Breast epithelium (tissue), 3 donors: ENCODE results near the gene NELL2.

ENCODE experiments used
- POLR2AphosphoS5 ChIP-seq, 3 donors: sonication (generic); formaldehyde crosslinking; IDR thresholded peaks; one replicate each; pipeline ENCODE4 v1.6.1; 2017; ENCODE audit warnings: antibody characterized with exemption in 3 of 3
- TF ChIP-seq, protein P1 (sequence below), 3 donors: fragments of 450-650 bp; IDR thresholded peaks; one replicate each; pipeline ENCODE4 v1.5.1; 2016 to 2017; ENCODE audit warnings: antibody characterized with exemption in 3 of 3, mild to moderate bottlenecking in 3 of 3, moderate library complexity in 3 of 3

DNA sequence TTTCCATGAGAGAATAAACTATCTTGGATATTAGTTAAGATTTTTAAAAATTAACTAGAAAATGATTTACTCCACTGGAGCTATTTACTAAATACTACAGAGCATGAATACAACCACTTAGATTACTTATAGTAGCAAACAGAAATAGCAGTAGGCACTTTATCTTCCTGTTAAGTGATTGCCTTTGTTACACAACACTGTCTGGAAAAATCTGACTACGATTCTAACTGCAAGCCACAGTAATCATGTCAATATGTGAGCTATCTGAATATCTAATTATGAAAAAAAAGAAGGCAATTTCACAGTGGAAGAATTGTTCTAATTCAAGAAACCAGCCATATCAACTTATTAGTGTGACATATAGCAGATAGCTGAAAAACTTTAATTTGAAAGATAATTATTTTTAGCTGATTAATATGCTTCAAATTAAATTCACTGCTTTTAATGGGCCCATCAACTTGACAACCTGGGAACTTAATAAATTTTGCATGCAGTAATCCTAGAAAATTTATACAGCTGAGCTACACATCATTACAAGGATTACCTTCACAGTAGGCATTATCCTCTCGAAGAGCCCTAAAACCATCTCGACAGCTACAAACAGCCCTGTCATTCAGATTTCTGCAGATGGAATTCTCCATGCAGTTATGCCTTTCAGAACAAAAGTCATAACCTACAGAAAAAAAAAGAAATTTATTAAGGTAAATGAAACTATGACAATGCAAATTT, 172.8 kb downstream of the NELL2 start:
- TF ChIP-seq, protein P1, sequence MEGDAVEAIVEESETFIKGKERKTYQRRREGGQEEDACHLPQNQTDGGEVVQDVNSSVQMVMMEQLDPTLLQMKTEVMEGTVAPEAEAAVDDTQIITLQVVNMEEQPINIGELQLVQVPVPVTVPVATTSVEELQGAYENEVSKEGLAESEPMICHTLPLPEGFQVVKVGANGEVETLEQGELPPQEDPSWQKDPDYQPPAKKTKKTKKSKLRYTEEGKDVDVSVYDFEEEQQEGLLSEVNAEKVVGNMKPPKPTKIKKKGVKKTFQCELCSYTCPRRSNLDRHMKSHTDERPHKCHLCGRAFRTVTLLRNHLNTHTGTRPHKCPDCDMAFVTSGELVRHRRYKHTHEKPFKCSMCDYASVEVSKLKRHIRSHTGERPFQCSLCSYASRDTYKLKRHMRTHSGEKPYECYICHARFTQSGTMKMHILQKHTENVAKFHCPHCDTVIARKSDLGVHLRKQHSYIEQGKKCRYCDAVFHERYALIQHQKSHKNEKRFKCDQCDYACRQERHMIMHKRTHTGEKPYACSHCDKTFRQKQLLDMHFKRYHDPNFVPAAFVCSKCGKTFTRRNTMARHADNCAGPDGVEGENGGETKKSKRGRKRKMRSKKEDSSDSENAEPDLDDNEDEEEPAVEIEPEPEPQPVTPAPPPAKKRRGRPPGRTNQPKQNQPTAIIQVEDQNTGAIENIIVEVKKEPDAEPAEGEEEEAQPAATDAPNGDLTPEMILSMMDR (IDR thresholded peaks at IDR 0.05) = no peak
- no peak for TF ChIP-seq POLR2AphosphoS5 (IDR thresholded peaks at IDR 0.05)
